Brain microvascular endothelial cell (primary cell): ENCODE measurements around the gene NPFFR2.

Experiments used
- DNase-seq: peaks from one replicate; pipeline ENCODE4 v3.0.0-alpha.2; 2020
- H3K27ac ChIP-seq: fragments of 250-450 bp; sonication (Bioruptor Pico); 2 replicates; pipeline ENCODE4 v1.5.1; 2020; ENCODE audit warnings: mild to moderate bottlenecking, moderate library complexity
- H3K27me3 ChIP-seq: fragments of 250-450 bp; sonication (Bioruptor Pico); replicated peaks from 2 replicates; pipeline ENCODE4 v1.5.1; 2020; ENCODE audit warnings: mild to moderate bottlenecking
- H3K36me3 ChIP-seq: fragments of 250-450 bp; sonication (Bioruptor Pico); replicated peaks from 2 replicates; pipeline ENCODE4 v1.5.1; 2020; ENCODE audit warnings: mild to moderate bottlenecking
- H3K4me3 ChIP-seq: 2 replicates; pipeline ENCODE4 v1.5.1; 2011; ENCODE audit warnings: low read depth, mild to moderate bottlenecking, control low read depth, low read length, moderate library complexity
- in situ Hi-C: cut with HindIII; loops from 2 replicates; pipeline ENCODE4 v1.10.0; 2017; ENCODE audit warnings: low sequenced_read_pairs, low pct_ligation_motif_present
- TF ChIP-seq, protein P1 (sequence below): IDR thresholded peaks from 2 replicates; pipeline ENCODE4 v1.5.1; 2011; ENCODE audit warnings: low read depth, mild to moderate bottlenecking, moderate library complexity, low read length, control low read depth, inconsistent platforms; ENCODE audit errors: missing control alignments

NPFFR2 gene

DNA sequence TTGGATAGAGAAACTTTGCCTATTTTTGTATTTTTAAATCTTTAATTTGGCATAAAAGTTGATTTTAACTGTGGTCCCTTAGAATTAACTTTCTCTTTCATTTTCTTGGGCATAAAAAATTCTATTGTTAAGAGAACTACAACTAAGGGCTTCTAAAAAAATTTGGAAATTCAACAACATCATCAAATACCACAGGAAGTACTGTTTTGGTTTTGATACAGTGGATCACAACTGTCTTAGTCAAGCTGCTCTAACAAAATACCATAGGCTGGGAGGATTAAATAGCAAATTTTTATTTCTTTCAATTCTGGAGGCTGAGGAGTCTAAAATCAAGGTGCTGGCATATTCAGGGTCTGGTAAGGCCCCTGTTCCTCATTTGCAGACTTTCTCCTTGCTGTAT, 19.9 kb upstream of the NPFFR2 start:
- TF ChIP-seq, protein P1, sequence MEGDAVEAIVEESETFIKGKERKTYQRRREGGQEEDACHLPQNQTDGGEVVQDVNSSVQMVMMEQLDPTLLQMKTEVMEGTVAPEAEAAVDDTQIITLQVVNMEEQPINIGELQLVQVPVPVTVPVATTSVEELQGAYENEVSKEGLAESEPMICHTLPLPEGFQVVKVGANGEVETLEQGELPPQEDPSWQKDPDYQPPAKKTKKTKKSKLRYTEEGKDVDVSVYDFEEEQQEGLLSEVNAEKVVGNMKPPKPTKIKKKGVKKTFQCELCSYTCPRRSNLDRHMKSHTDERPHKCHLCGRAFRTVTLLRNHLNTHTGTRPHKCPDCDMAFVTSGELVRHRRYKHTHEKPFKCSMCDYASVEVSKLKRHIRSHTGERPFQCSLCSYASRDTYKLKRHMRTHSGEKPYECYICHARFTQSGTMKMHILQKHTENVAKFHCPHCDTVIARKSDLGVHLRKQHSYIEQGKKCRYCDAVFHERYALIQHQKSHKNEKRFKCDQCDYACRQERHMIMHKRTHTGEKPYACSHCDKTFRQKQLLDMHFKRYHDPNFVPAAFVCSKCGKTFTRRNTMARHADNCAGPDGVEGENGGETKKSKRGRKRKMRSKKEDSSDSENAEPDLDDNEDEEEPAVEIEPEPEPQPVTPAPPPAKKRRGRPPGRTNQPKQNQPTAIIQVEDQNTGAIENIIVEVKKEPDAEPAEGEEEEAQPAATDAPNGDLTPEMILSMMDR = no peak
- Histone ChIP-seq H3K4me3 (no peak overlapping the region), H3K27ac (no peak overlapping the region), H3K27me3 (no peaks in the 10 kb centered on the region), H3K36me3 (no peaks in the 10 kb centered on the region)
- DNase-seq = no peak
- in situ Hi-C loops = no loop called here

DNA sequence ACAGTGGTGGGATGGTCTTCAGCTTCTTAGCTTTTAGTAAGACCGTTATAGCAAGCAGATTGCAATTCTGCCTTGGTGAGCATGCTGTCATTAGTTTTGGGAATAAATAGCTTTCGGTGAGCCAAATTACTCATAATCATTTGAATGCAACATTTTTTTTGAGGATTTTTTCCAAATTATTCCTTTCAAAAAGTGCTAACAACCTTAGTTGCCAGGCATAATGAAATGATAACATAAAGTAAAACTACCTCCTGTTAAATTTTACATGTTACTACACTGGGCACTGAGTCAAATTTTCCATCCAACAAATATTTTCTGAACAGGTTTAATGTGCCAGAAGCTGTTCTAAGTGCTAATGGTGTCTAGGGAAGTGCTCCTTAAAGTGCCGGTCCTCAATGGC, 15.8 kb upstream of the NPFFR2 start:
- Histone ChIP-seq H3K4me3 (no peak overlapping the region), H3K27ac (no peak overlapping the region), H3K36me3 (no peaks in the 10 kb centered on the region), H3K27me3 (no peaks in the 10 kb centered on the region)
- no peak for DNase-seq
- TF ChIP-seq, protein P1 = no peak
- in situ Hi-C loops = no loop called here

DNA sequence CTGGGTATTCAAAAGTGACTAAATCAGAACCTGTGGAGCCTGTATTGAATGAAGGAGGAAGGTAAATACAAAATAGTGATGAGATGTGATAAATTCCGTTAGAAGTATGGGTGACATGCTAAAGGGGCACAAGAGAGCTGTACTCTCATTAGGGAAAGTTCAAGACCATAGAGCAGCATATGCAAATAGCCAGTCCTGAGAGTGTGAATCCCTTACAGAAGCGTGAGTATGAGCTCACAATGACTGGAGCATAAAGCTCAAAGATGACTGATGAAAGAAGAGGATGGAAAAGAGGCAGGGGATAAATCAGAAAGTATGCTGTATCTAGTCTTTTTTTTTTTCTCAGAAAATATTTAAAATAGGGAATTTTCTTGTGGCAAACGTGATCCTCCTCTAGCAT, 12.1 kb upstream of the NPFFR2 start:
- in situ Hi-C loops = no loop called here
- DNase-seq = no peak
- TF ChIP-seq, protein P1 = no peak

DNA sequence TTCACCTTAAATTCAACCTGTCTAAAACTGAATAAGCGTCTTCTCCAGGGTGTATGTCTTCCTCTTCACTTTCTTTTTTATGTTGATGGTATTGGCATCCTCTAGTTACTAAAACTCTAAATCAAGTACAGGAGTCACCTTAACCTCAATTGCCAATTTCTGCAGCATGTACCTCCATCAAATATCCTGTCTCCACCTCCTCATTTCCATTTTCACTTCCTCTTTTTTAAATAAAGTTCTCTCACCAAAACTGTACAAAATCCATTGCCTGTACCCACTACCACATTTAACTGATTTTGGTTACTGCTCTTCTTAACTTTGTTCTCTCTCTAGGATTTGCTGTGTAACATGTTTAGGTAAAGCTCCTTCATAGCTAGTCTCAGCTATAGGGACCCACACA, 9.2 kb upstream of the NPFFR2 start:
- TF ChIP-seq, protein P1 = no peak
- no peak overlapping the region for H3K4me3 ChIP-seq
- H3K36me3 ChIP-seq = no peaks in the 10 kb centered on the region
- no peaks in the 10 kb centered on the region for H3K27me3 ChIP-seq
- no peak for DNase-seq
- in situ Hi-C loops = no loop called here
- H3K27ac ChIP-seq = no peak overlapping the region

More for the DNA sequence above, 12.1 kb upstream of the NPFFR2 start:
- Histone ChIP-seq H3K27ac (no peak overlapping the region), H3K4me3 (no peak overlapping the region), H3K36me3 (no peaks in the 10 kb centered on the region), H3K27me3 (no peaks in the 10 kb centered on the region)

DNA sequence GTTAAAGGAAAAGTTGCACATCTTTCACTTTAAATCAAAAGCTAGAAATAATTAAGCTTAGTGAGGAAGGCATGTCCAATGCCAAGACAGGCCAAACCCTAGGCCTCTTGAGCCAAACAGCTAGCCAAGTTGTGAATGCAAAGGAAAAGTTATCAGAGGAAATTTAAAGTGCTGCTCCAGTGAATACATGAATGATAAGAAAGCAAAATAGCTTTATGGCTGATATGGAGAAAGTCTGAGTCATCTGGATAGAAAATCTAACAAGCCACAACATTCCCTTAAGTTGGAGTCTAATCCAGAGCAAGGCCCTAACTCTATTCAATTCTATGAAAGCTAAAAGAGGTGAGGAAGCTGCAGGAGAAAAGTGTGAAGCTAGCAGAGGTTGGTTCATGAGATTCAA, 23.8 kb downstream of the NPFFR2 start:
- H3K36me3 ChIP-seq = no peaks in the 10 kb centered on the region
- in situ Hi-C loops = no loop called here
- DNase-seq = no peak
- H3K27me3 ChIP-seq = no peaks in the 10 kb centered on the region
- TF ChIP-seq, protein P1 = no peak
- H3K4me3 ChIP-seq = no peak overlapping the region
- H3K27ac ChIP-seq = no peak overlapping the region

DNA sequence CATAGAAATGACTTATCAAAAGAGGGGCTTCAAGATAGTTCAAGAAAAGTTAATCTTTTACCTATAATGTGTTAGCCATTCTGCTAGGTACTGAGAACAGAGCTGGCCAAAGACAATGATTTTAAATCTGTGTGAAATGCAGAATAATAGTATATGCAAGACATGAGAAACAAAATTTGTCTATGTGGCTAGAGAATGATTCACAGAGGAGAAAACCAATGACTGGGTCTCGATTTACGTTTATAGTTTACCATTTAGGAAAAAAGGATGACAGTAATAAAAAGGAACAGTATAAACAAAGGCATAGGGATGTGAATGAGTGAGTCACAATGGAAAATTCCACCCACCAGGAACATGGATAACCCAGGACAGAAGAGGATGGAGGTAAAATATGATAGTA, 31.9 kb downstream of the NPFFR2 start:
- H3K36me3 ChIP-seq = no peaks in the 10 kb centered on the region
- H3K27me3 ChIP-seq = no peaks in the 10 kb centered on the region
- TF ChIP-seq, protein P1 = no peak
- DNase-seq = no peak
- in situ Hi-C loops = no loop called here
- H3K4me3 ChIP-seq = no peak overlapping the region
- H3K27ac ChIP-seq = no peak overlapping the region
